ENCODE results near the gene MDM1.

GRCh38 chr12:68291396-68292036 is 40.6 kb downstream of the MDM1 start:
- TF ChIP-seq CTCF (IDR thresholded peaks at IDR 0.05), result no peak
- no peak for TF ChIP-seq POLR2A (IDR thresholded peaks at IDR 0.05)

Measured in uterus (tissue), 2 donors.